NCI-H774 (cell line): ENCODE data around the gene HYAL4.
"Not testable (repeated sequence)": the region's sequence is repeated elsewhere in the genome, so short reads cannot be mapped to it uniquely, and the experiment has no call there.

Source experiments
- DNase-seq: peaks from one replicate; lab custom pipeline; 2025; lab: John Stamatoyannopoulos, UW

Gene HYAL4

GRCh38 chr7:123847868-123848267 lies 2.9 kb downstream of the HYAL4 start:
- DNase-seq: no peak

GRCh38 chr7:123849855-123850254 lies 4.9 kb downstream of the HYAL4 start:
- no peak for DNase-seq

GRCh38 chr7:123851404-123851803 lies 6.4 kb downstream of the HYAL4 start:
- DNase-seq: not testable (repeated sequence)

- not testable (repeated sequence) for DNase-seq
Observed at GRCh38 chr7:123854291-123854690, 9.3 kb downstream of the HYAL4 start.

- DNase-seq: not testable (repeated sequence)
Observed at GRCh38 chr7:123856428-123856827, 11.5 kb downstream of the HYAL4 start.

- no peak for DNase-seq
Observed at GRCh38 chr7:123860848-123861247, 15.9 kb downstream of the HYAL4 start.

- no peak for DNase-seq
Observed at GRCh38 chr7:123862775-123863174, 17.8 kb downstream of the HYAL4 start.

- DNase-seq: no peak
Observed at GRCh38 chr7:123863461-123863860, 18.5 kb downstream of the HYAL4 start.

- no peak for DNase-seq
Observed at GRCh38 chr7:123864012-123864411, 19.0 kb downstream of the HYAL4 start.

- no peak for DNase-seq
Observed at GRCh38 chr7:123864436-123864835, 19.5 kb downstream of the HYAL4 start.

- DNase-seq: no peak
Observed at GRCh38 chr7:123864966-123865365, 20.0 kb downstream of the HYAL4 start.

- peak; percentile 50 for DNase-seq
Observed at GRCh38 chr7:123865517-123866117, 20.6 kb downstream of the HYAL4 start.

GRCh38 chr7:123867225-123867624 lies 22.3 kb downstream of the HYAL4 start:
- no peak for DNase-seq

- peak; percentile 51 for DNase-seq
Observed at GRCh38 chr7:123871998-123872867, 27.3 kb downstream of the HYAL4 start.

GRCh38 chr7:123872908-123873307 lies 27.9 kb downstream of the HYAL4 start:
- no peak for DNase-seq

GRCh38 chr7:123876557-123877256 lies 31.7 kb downstream of the HYAL4 start:
- DNase-seq: no peak

- no peak for DNase-seq
Observed at GRCh38 chr7:123879628-123880027, 34.7 kb downstream of the HYAL4 start.

GRCh38 chr7:123881300-123881699 lies 36.3 kb downstream of the HYAL4 start:
- no peak for DNase-seq

- DNase-seq: no peak
Observed at GRCh38 chr7:123883154-123883553, 38.2 kb downstream of the HYAL4 start.

- DNase-seq: no peak
Observed at GRCh38 chr7:123888192-123888591, 43.2 kb downstream of the HYAL4 start.

- not testable (repeated sequence) for DNase-seq
Observed at GRCh38 chr7:123894753-123895152, 49.8 kb downstream of the HYAL4 start.

- no peak for DNase-seq
Observed at GRCh38 chr7:123901101-123901500, 56.1 kb downstream of the HYAL4 start.

GRCh38 chr7:123905714-123906113 lies 60.7 kb downstream of the HYAL4 start:
- no peak for DNase-seq
